H1 (cell line): ENCODE results near the gene DIP2B. TPM values are rescaled to one million over a fixed set of nuclear protein-coding genes. Genes with fewer than 3 reads are reported as not detected.

Experiments
- CTCF ChIA-PET: fragments of 300-600 bp; sonication (Branson Sonifier 250); formaldehyde crosslinking; loops from one replicate; lab custom pipeline; 2021; ENCODE audit not compliant: partially characterized antibody; lab: Charles Lee
- POLR2A ChIA-PET: fragments of 300-600 bp; sonication (Branson Sonifier 250); formaldehyde crosslinking; loops from one replicate; lab custom pipeline; 2021; ENCODE audit warnings: inconsistent platforms; ENCODE audit not compliant: partially characterized antibody; lab: Charles Lee
- DNase-seq, 2 experiments: peaks; one replicate each; pipeline versions ENCODE4 v3.0.0 to v3.0.0-alpha.2; 2010 to 2022; ENCODE audit warnings: low spot score in 2 of 2, low read depth in 1 of 2, mixed read lengths in 1 of 2
- FAIRE-seq: peaks from 2 replicates; lab custom pipeline; 2011; peaks lifted over from hg19 to GRCh38; lab: Jason Lieb, UNC
- H2AFZ ChIP-seq: 2 replicates; pipeline ENCODE4 v1.8.1; 2012; ENCODE audit warnings: low read length, inconsistent platforms
- H2AK5ac ChIP-seq: 2 replicates; pipeline ENCODE4 v1.6.1; 2013; ENCODE audit warnings: low read depth, low read length
- H2BK120ac ChIP-seq: replicated peaks from 2 replicates; pipeline ENCODE3; 2013; ENCODE audit warnings: low read depth, low read length, inconsistent platforms
- H2BK12ac ChIP-seq: 2 replicates; pipeline ENCODE4 v1.6.1; 2013; ENCODE audit warnings: low read depth, low read length
- H2BK15ac ChIP-seq: 2 replicates; pipeline ENCODE4 v1.6.1; 2013; ENCODE audit warnings: low read length
- H2BK20ac ChIP-seq: 2 replicates; pipeline ENCODE4 v1.6.1; 2013; ENCODE audit warnings: low read length
- H2BK5ac ChIP-seq: 2 replicates; pipeline ENCODE4 v1.6.1; 2013; ENCODE audit warnings: low read depth, low read length
- H3K14ac ChIP-seq: 2 replicates; pipeline ENCODE4 v1.6.1; 2013; ENCODE audit warnings: inconsistent platforms; ENCODE audit not compliant: insufficient read length
- H3K18ac ChIP-seq: 2 replicates; pipeline ENCODE4 v1.6.1; 2013; ENCODE audit warnings: low read length; ENCODE audit errors: extremely low read depth
- H3K23ac ChIP-seq: 2 replicates; pipeline ENCODE4 v1.6.1; 2013; ENCODE audit warnings: inconsistent platforms; ENCODE audit not compliant: insufficient read length
- H3K23me2 ChIP-seq: 2 replicates; pipeline ENCODE4 v1.6.1; 2013; ENCODE audit warnings: low read depth, low read length
- H3K27ac ChIP-seq: 2 replicates; pipeline ENCODE4 v1.6.1; 2011; ENCODE audit warnings: low read depth, low read length, inconsistent platforms
- H3K27me3 ChIP-seq, 4 experiments: replicated peaks in 1 of 4; 1 replicate in 1 of 4; 2 replicates in 3 of 4; pipeline versions ENCODE4 v1.6.1 to v1.8.1; 2011 to 2013; ENCODE audit warnings: low read length in 3 of 4, mild to moderate bottlenecking in 3 of 4, inconsistent platforms in 2 of 4, mixed read lengths in 2 of 4, moderate library complexity in 1 of 4; ENCODE audit not compliant: control insufficient read depth in 3 of 4, insufficient read depth in 3 of 4; ENCODE audit errors: extremely low read depth in 1 of 4
- H3K36me3 ChIP-seq, 4 experiments: 2 replicates each; pipeline versions ENCODE4 v1.6.1 to v1.8.1; 2011 to 2013; ENCODE audit warnings: mild to moderate bottlenecking in 4 of 4, low read length in 3 of 4, moderate library complexity in 2 of 4, control low read depth in 1 of 4, inconsistent platforms in 1 of 4; ENCODE audit not compliant: insufficient read depth in 4 of 4, control insufficient read depth in 2 of 4
- H3K4ac ChIP-seq: replicated peaks from 2 replicates; pipeline ENCODE3; 2013; ENCODE audit warnings: low read length, low read depth, mixed read lengths, inconsistent platforms; ENCODE audit not compliant: insufficient read length
- H3K4me1 ChIP-seq, 4 experiments: replicated peaks in 1 of 4; 1 replicate in 1 of 4; 2 replicates in 3 of 4; pipeline versions ENCODE4 v1.6.1 to v1.8.1; 2011 to 2013; ENCODE audit warnings: low read length in 3 of 4, inconsistent platforms in 2 of 4, mixed read lengths in 1 of 4; ENCODE audit not compliant: insufficient read depth in 4 of 4, control insufficient read depth in 3 of 4
- H3K4me2 ChIP-seq, 2 experiments: 2 replicates each; pipeline versions ENCODE4 v1.6.1 to v1.8.1; 2011 to 2013; ENCODE audit warnings: low read depth in 2 of 2, low read length in 2 of 2, control low read depth in 1 of 2, inconsistent platforms in 1 of 2, mild to moderate bottlenecking in 1 of 2; ENCODE audit not compliant: insufficient read depth in 1 of 2
- H3K4me3 ChIP-seq, 4 experiments: fragments of 200-600, 300-600 bp in 1 of 4; sonication (generic), shearing (Covaris generic), sonication (Bioruptor Twin) in 1 of 4; 2 replicates each; pipeline versions ENCODE4 v1.5.1 to v1.8.1; 2011 to 2016; ENCODE audit warnings: low read length in 4 of 4, low read depth in 3 of 4, control low read depth in 2 of 4, inconsistent platforms in 2 of 4, mild to moderate bottlenecking in 2 of 4, mixed read lengths in 1 of 4, moderate library complexity in 1 of 4; ENCODE audit not compliant: insufficient read depth in 2 of 4; ENCODE audit errors: extremely low read depth in 1 of 4
- H3K56ac ChIP-seq: replicated peaks from 2 replicates; pipeline ENCODE3; 2013; ENCODE audit warnings: low read depth, mild to moderate bottlenecking, mixed read lengths, low read length, inconsistent platforms; ENCODE audit not compliant: insufficient read length
- H3K79me1 ChIP-seq: 2 replicates; pipeline ENCODE4 v1.6.1; 2013; ENCODE audit warnings: low read depth, low read length, control low read depth
- H3K79me2 ChIP-seq, 2 experiments: 2 replicates each; pipeline versions ENCODE4 v1.6.1 to v1.8.1; 2012 to 2013; ENCODE audit warnings: low read length in 2 of 2, mild to moderate bottlenecking in 2 of 2, inconsistent platforms in 1 of 2; ENCODE audit not compliant: insufficient read depth in 2 of 2, control insufficient read depth in 1 of 2
- H3K9ac ChIP-seq, 4 experiments: replicated peaks in 1 of 4; 1 replicate in 1 of 4; 2 replicates in 3 of 4; pipeline versions ENCODE4 v1.6.1 to v1.8.1; 2011 to 2013; ENCODE audit warnings: low read depth in 3 of 4, low read length in 3 of 4, control low read depth in 2 of 4, mild to moderate bottlenecking in 2 of 4, moderate library complexity in 2 of 4, inconsistent platforms in 1 of 4; ENCODE audit errors: extremely low read depth in 1 of 4
- H3K9me3 ChIP-seq, 2 experiments: 2 replicates each; pipeline versions ENCODE4 v1.6.1 to v1.8.1; 2012 to 2013; ENCODE audit warnings: mild to moderate bottlenecking in 2 of 2, moderate library complexity in 2 of 2, control low read depth in 1 of 2, inconsistent platforms in 1 of 2, low read depth in 1 of 2, low read length in 1 of 2, mixed read lengths in 1 of 2; ENCODE audit not compliant: insufficient read depth in 2 of 2
- H4K20me1 ChIP-seq, 2 experiments: replicated peaks in 1 of 2; 2 replicates each; pipeline versions ENCODE3 to v1.8.1; 2011 to 2013; ENCODE audit warnings: inconsistent platforms in 2 of 2, low read length in 2 of 2, mild to moderate bottlenecking in 1 of 2; ENCODE audit not compliant: insufficient read depth in 2 of 2, control insufficient read depth in 1 of 2
- H4K5ac ChIP-seq: 2 replicates; pipeline ENCODE4 v1.6.1; 2013; ENCODE audit warnings: low read length, low read depth, mixed read lengths, inconsistent platforms; ENCODE audit not compliant: insufficient read length
- H4K8ac ChIP-seq: 2 replicates; pipeline ENCODE4 v1.8.0; 2013; ENCODE audit warnings: mild to moderate bottlenecking, moderate library complexity, low read length, inconsistent platforms; ENCODE audit not compliant: insufficient read depth; ENCODE audit errors: extremely low read depth
- H4K91ac ChIP-seq: replicated peaks from 2 replicates; pipeline ENCODE3; 2013; ENCODE audit warnings: low read length, mixed read lengths, inconsistent platforms; ENCODE audit not compliant: insufficient read length
- CBX5 ChIP-seq: fragments of 300-800, 300-1000 bp; sonication (generic); IDR thresholded peaks from 2 replicates; pipeline ENCODE4 v1.7.1; 2016; ENCODE audit warnings: antibody characterized with exemption, low read length, low read depth
- GABPA ChIP-seq: IDR thresholded peaks from 2 replicates; pipeline ENCODE4 v1.6.1; 2011; ENCODE audit warnings: mild to moderate bottlenecking, low read length, moderate library complexity, borderline replicate concordance; ENCODE audit not compliant: insufficient read depth
- KDM5A ChIP-seq: fragments of 200-600 bp; IDR thresholded peaks from 2 replicates; pipeline ENCODE4 v1.7.1; 2012; ENCODE audit warnings: mild to moderate bottlenecking, low read length, inconsistent platforms, mixed read lengths
- MAFK ChIP-seq: IDR thresholded peaks from 2 replicates; pipeline ENCODE4 v1.6.1; 2012; ENCODE audit warnings: low read depth, mild to moderate bottlenecking, improper control_type of control experiment, low read length
- NRF1 ChIP-seq: IDR thresholded peaks from 2 replicates; pipeline ENCODE4 v1.6.1; 2011; ENCODE audit warnings: mild to moderate bottlenecking, low read depth, low read length, improper control_type of control experiment
- RAD21 ChIP-seq, 2 experiments: IDR thresholded peaks in 1 of 2; conservative IDR thresholded peaks in 1 of 2; 2 replicates each; pipeline ENCODE4 v1.6.1; 2011; ENCODE audit warnings: low read depth in 2 of 2, low read length in 2 of 2, improper control_type of control experiment in 1 of 2, inconsistent platforms in 1 of 2, mild to moderate bottlenecking in 1 of 2, moderate library complexity in 1 of 2
- SIRT6 ChIP-seq: IDR thresholded peaks from one replicate; pipeline ENCODE4 v1.7.1; 2012; ENCODE audit warnings: low read length, inconsistent platforms
- TBP ChIP-seq: IDR thresholded peaks from 2 replicates; pipeline ENCODE4 v1.6.1; 2011; ENCODE audit warnings: low read depth, low read length, improper control_type of control experiment
- TCF12 ChIP-seq: IDR thresholded peaks from 2 replicates; pipeline ENCODE4 v1.6.1; 2011; ENCODE audit warnings: low read depth, mild to moderate bottlenecking, low read length
- WGBS, 2 experiments: shearing (Covaris generic) in 1 of 2; methylation state at CpG; one replicate each; pipeline versions ENCODE4 v1.1.6 to v1.1.7; 2013 to 2015; ENCODE audit warnings: low lambda C conversion rate in 2 of 2, mixed read lengths in 2 of 2, inconsistent platforms in 1 of 2, low coverage in 1 of 2, missing lambda C conversion rate in 1 of 2; ENCODE audit not compliant: insufficient replicate concordance in 2 of 2, insufficient coverage in 1 of 2, insufficient read length in 1 of 2; ENCODE audit errors: extremely low coverage in 1 of 2, missing lambda C conversion rate in 1 of 2; 5-methylcytosine and 5-hydroxymethylcytosine counted together
- polyA plus RNA-seq, 7 experiments: library from polyadenylated mRNA; depleted of rRNA in 3 of 7; stranded (reverse) in 5 of 7; unstranded in 2 of 7; fragments of >200 nt in 5 of 7; fragments of 200-250 nt in 2 of 7; gene quantifications; 1 replicate in 5 of 7; 2 replicates in 1 of 7; 4 replicates in 1 of 7; pipeline versions ENCODE4 v1.2.1 to v1.2.3, GENCODE V29; 2011 to 2013; ENCODE audit warnings: missing spikeins in 2 of 7, mixed read lengths in 2 of 7
- total RNA-seq: library from RNA; stranded (reverse); fragmentation: NEBNext Ultra II Directional; extraction: Animal tissue kit (Norgen Biotek cat#: 25700); gene quantifications from 2 replicates; pipeline ENCODE4 v1.2.1, GENCODE V29; 2021
- TF ChIP-seq, protein P1 (sequence below): IDR thresholded peaks from 2 replicates; pipeline ENCODE4 v1.6.1; 2011; ENCODE audit warnings: low read depth, mild to moderate bottlenecking, low read length; ENCODE audit not compliant: insufficient read depth

DIP2B gene
- total and polyA plus RNA-seq, 2 of the 8 experiments (the other 6 are each of a cell fraction or from before 2014, with no cell fraction given): 11.1 to 29.6 TPM

DNA sequence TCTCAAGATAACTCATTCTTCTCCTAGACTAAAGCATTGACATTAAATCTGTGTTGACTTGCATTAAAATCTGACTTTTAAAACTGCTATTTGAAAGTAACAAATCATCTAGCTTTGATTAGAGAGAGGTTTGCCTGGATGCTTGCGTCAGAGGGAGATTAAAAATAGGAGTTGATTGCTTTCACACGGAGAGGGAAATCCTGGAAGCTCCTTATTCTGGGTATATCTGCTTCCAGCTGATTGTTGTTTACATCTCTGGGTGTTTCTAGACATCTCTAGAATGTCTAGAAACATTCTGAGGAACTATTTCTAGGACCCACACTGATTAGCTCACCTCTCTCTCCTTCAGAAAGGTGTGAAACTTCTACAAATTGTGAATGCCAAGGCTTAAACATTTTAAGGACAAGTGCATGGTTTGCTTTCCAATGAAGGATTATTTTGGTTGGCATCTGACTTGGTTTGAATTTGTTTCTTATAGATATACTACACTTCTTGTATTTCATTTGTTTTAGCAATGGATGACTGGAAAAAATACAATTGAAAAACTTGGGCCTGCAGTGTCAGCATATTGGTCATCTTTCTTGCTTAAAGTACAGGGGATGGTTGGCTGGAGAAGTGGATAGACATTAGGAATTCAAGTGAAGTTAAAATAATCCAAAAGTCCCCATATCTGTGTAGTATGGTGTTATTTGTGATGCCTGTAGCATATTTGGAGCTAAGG is 2.1 kb downstream of the DIP2B start:
- POLR2A ChIA-PET: interaction anchor here (1.1 to 2.2 kb wide), 3 partner anchors 9 to 136 kb away, joined by 3 to 6 read pairs (median 5); no protein-coding TSS in a partner anchor
- TF ChIP-seq GABPA (no peak), SIRT6 (no peak), NRF1 (no peak), KDM5A (no peak), CBX5 (no peak), RAD21 (IDR thresholded peaks at IDR 0.05 in 1 of 2, conservative IDR thresholded peaks at IDR 0.05 in 1 of 2; ENCODE audit: low read depth in 2 of 2, low read length in 2 of 2) (no peak), TBP (no peak), MAFK (no peak), TCF12 (no peak)
- TF ChIP-seq, protein P1, sequence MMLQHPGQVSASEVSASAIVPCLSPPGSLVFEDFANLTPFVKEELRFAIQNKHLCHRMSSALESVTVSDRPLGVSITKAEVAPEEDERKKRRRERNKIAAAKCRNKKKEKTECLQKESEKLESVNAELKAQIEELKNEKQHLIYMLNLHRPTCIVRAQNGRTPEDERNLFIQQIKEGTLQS: no peak
- TF ChIP-seq, all 59 proteins: peak for 0
- Histone ChIP-seq H2BK12ac (no peak overlapping the region), H4K8ac (no peak overlapping the region), H2AK5ac (no peak overlapping the region), H4K20me1 (peaks cover 3 to 4% of the 10 kb centered on the region in 2 experiments), H3K36me3 (no peaks in the 10 kb centered on the region), H3K23me2 (peaks cover 8% of the 10 kb centered on the region; the same call in 1 of the 2 replicates), H3K4ac (no peak overlapping the region), H3K18ac (no peak overlapping the region), H2BK5ac (no peak overlapping the region), H2BK15ac (no peak overlapping the region), H4K5ac (no peak overlapping the region), H3K56ac (no peak overlapping the region), H2BK120ac (no peak overlapping the region), H4K91ac (no peak overlapping the region), H3K27me3 (no peaks in the 10 kb centered on the region), H3K4me3 (peak overlapping the region in 1 of 4 experiments; percentile 94; a peak in 1 of 8 replicates), H3K4me1 (peaks cover 0 to 4% (median 2%) of the 10 kb centered on the region in 4 experiments; a peak in 3 of 7 replicates), H3K9me3 (no peaks in the 10 kb centered on the region), H3K23ac (no peak overlapping the region), H3K79me2 (peaks cover 21 to 63% of the 10 kb centered on the region in 2 experiments), H3K9ac (no peak overlapping the region; a peak in 1 of 7 replicates), H3K27ac (no peak overlapping the region), H3K79me1 (peaks cover 6% of the 10 kb centered on the region; the same call in 1 of the 2 replicates), H3K14ac (no peak overlapping the region), H2BK20ac (no peak overlapping the region), H3K4me2 (no peak overlapping the region; a peak in 1 of 4 replicates), H2AFZ (no peak overlapping the region)
- 76% methylated on average over 2 of the region's 2 CpGs; no CpG with 5 or more reads in 1 of the 2 experiments for WGBS, 2 experiments
- CTCF ChIA-PET: interaction anchor here (0.6 to 7.6 kb wide), 5 partner anchors 15 to 134 kb away, joined by 3 to 99 read pairs (median 4); no protein-coding TSS in a partner anchor
- FAIRE-seq: no peak
- DNase-seq: no peak
